Cardiac muscle cell (in vitro differentiated cells and primary cell): ENCODE results near the gene CDH4. TPM values are rescaled to one million over a fixed set of nuclear protein-coding genes. Genes with fewer than 3 reads are reported as not detected.

Experiments
- DNase-seq, 2 donors: peaks; one replicate each; pipeline versions ENCODE4 v3.0.0 to v3.0.0-alpha.2; 2010 to 2017; ENCODE audit warnings: low read depth in 1 of 2, low spot score in 1 of 2
- H3K27ac ChIP-seq: fragments of 200-600 bp; sonication (generic); 2 replicates; pipeline ENCODE4 v1.5.1; 2016
- H3K27me3 ChIP-seq: fragments of 200-600 bp; sonication (generic); 2 replicates; pipeline ENCODE4 v1.6.0; 2016; ENCODE audit warnings: control low read depth
- H3K36me3 ChIP-seq: fragments of 200-600 bp; sonication (generic); 2 replicates; pipeline ENCODE4 v1.5.1; 2016; ENCODE audit warnings: control low read depth
- H3K4me1 ChIP-seq: fragments of 200-600 bp; sonication (generic); 2 replicates; pipeline ENCODE4 v1.8.1; 2017; ENCODE audit warnings: low read depth, mild to moderate bottlenecking, mixed run types
- H3K4me3 ChIP-seq: fragments of 200-600 bp; sonication (generic); 2 replicates; pipeline ENCODE4 v1.5.1; 2016; ENCODE audit warnings: mild to moderate bottlenecking
- H3K9me3 ChIP-seq: fragments of 200-600 bp; sonication (generic); 2 replicates; pipeline ENCODE4 v1.5.1; 2017; ENCODE audit warnings: low read depth, mild to moderate bottlenecking, control low read depth
- polyA plus RNA-seq: library from polyadenylated mRNA; unstranded; fragments of >200 nt; fragmentation: Nextera tagmentation; extraction: Ambion mirVana; gene quantifications from 2 replicates; pipeline ENCODE4 v1.2.1, GENCODE V29; 2016
- total RNA-seq: library from RNA; depleted of rRNA; stranded (reverse); fragments of >200 nt; gene quantifications from 2 replicates; pipeline ENCODE4 v1.2.3, GENCODE V29; 2016
- TF ChIP-seq, protein P1 (sequence below): IDR thresholded peaks from 2 replicates; pipeline ENCODE4 v1.5.1; 2012; ENCODE audit warnings: low read depth, mild to moderate bottlenecking, low read length

CDH4 gene
- total and polyA plus RNA-seq, 2 experiments from 2014 or later, result 0.43 to 0.80 TPM

DNA sequence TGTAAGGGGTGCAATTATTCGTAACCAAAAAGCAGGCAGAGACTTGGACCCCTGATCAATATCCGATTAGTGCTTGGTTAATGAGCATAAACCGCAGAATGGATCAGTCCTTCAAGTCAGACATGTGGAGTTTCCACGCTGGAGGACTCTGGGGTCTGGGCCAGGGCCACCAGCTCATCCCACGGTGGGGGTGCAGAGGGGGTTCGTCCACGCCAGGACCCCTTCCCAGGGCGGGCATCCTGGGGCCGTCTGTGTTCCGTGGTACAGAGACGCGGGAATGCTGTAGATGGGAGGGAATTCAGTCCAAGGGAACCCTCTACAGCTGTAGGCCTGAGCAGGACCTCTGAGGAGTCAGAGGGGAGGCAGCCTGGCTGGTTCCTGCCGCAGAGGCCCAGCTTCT lies 615.9 kb downstream of the CDH4 start:
- Histone ChIP-seq H3K36me3 (no peaks in the 10 kb centered on the region), H3K9me3 (no peaks in the 10 kb centered on the region), H3K4me3 (no peak overlapping the region), H3K27ac (no peak overlapping the region), H3K27me3 (no peaks in the 10 kb centered on the region), H3K4me1 (no peaks in the 10 kb centered on the region)
- DNase-seq, result no peak
- TF ChIP-seq, protein P1, sequence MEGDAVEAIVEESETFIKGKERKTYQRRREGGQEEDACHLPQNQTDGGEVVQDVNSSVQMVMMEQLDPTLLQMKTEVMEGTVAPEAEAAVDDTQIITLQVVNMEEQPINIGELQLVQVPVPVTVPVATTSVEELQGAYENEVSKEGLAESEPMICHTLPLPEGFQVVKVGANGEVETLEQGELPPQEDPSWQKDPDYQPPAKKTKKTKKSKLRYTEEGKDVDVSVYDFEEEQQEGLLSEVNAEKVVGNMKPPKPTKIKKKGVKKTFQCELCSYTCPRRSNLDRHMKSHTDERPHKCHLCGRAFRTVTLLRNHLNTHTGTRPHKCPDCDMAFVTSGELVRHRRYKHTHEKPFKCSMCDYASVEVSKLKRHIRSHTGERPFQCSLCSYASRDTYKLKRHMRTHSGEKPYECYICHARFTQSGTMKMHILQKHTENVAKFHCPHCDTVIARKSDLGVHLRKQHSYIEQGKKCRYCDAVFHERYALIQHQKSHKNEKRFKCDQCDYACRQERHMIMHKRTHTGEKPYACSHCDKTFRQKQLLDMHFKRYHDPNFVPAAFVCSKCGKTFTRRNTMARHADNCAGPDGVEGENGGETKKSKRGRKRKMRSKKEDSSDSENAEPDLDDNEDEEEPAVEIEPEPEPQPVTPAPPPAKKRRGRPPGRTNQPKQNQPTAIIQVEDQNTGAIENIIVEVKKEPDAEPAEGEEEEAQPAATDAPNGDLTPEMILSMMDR, result no peak

DNA sequence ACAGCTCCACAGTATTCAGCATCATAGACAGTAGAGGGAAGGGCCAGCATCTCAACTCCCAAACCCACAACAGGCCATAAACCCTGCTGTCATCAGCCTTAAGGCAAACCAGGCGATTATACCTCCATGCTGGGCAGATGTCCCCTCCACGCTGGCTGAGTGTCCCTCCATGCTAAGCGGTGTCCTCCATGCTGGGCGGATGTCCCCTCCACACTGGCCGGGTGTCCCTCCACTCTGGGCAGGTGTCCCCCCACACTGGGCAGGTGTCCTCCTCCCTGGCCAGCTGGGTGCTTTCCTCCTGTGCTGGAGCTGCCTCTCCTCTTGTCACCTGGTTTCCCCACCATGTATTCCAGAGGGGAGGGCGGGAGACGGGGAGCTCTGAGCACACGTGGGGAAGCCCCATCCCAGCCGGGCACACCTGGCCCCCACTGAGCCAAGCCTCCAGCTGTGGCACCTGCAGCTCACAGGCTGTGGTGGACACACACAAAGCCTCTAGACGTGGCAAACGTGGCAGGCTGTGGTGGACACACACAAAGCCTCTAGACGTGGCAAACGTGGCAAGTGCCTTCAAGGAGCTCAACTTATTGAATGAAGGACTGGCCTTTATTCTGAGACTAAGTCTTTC lies 616.5 kb downstream of the CDH4 start:
- no peaks in the 10 kb centered on the region for H3K36me3 ChIP-seq
- no peak overlapping the region for H3K27ac ChIP-seq
- no peaks in the 10 kb centered on the region for H3K9me3 ChIP-seq
- no peaks in the 10 kb centered on the region for H3K4me1 ChIP-seq
- TF ChIP-seq, protein P1, result no peak
- H3K27me3 ChIP-seq, result no peaks in the 10 kb centered on the region
- no peak overlapping the region for H3K4me3 ChIP-seq
- no peak for DNase-seq

DNA sequence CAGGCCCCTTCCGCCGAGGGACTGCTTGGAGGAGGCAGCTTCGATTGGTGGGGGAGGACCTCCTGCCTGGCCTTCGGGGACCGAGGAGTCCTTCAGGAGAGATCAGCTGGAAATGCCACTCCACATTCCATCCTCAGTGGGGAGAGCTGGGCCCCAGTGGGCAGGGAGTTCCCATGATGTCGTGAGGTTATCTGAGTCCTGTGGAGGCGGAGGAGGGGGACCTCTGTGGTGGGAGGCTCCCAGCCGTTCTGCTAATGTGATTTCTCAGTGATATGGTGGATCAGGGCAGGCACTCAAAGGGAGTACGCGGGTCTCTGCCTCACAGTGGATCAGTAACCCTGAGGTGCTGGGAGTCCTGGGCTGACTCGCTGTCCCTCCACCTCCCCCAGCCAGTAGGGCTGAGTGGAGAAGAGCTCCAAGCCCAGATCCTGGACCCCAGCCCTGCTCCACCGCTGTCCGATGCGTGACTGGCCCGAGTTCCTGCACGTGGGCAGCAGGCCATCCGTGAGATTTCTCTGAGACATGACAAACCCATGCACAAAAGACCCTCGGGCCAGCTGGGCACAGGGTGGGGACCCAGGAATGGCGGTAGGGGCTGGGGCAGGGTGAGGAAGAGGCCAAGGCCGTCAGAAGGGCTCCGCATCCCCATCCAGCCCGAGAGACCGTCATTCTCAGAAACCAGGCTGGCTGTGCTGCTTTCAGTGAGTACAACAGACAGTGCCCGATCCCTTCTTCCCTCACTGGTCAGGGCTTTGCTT lies 617.9 kb downstream of the CDH4 start:
- no peaks in the 10 kb centered on the region for H3K9me3 ChIP-seq
- H3K4me1 ChIP-seq, result no peaks in the 10 kb centered on the region
- no peak for DNase-seq
- H3K4me3 ChIP-seq, result no peak overlapping the region
- no peaks in the 10 kb centered on the region for H3K27me3 ChIP-seq
- H3K36me3 ChIP-seq, result no peaks in the 10 kb centered on the region
- TF ChIP-seq, protein P1, result no peak
- H3K27ac ChIP-seq, result no peak overlapping the region

DNA sequence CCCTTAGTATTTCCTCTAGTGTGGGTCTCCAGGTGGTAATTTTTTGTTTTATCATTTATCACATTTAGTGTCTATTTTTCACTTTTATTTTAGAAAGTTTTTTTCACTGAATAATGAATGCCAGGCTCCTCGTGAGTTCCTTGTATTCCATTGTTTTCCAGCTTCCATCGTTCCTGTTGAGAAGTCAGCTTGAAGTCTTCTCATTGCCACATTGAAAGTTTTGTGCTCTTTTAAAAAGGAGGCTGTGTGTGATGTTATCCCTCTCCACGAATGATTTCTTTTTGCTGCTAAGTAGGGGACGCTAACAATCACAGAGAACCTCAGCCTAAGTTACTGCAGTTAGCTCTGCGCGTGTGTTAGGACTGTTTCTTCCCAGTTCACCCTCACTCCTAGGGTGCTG lies 619.1 kb downstream of the CDH4 start:
- no peak overlapping the region for H3K27ac ChIP-seq
- H3K27me3 ChIP-seq, result no peaks in the 10 kb centered on the region
- no peak overlapping the region for H3K4me3 ChIP-seq
- no peaks in the 10 kb centered on the region for H3K9me3 ChIP-seq
- DNase-seq, result no peak
- TF ChIP-seq, protein P1, result no peak
- no peaks in the 10 kb centered on the region for H3K36me3 ChIP-seq
- no peaks in the 10 kb centered on the region for H3K4me1 ChIP-seq

DNA sequence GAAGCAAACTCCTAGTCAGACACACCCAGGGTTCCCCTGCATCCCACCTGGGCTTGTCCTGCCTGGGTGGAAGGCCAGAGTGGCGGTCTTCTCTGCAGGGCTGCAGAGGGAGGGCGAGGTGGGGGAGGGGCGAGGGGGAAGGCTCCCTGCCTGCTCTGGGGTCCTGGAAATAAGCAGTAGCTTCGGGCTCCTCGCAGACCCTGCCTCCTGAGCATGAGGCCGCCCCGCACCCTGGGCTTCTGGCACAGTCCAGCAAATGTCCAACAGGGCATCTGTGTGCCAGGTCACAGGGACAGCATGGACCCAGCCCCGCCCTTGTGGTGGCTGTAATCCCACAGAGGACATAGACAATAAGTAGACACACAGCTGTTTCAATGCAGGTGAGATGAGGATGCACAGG lies 619.9 kb downstream of the CDH4 start:
- H3K9me3 ChIP-seq, result no peaks in the 10 kb centered on the region

More for the DNA sequence above, 619.9 kb downstream of the CDH4 start:
- Histone ChIP-seq H3K36me3 (no peaks in the 10 kb centered on the region), H3K27me3 (no peaks in the 10 kb centered on the region), H3K4me3 (no peak overlapping the region), H3K4me1 (no peaks in the 10 kb centered on the region), H3K27ac (no peak overlapping the region)
- TF ChIP-seq, protein P1, result no peak
- DNase-seq, result no peak
